ENCODE results near the gene ATP23.

ATP23 gene, protein sequence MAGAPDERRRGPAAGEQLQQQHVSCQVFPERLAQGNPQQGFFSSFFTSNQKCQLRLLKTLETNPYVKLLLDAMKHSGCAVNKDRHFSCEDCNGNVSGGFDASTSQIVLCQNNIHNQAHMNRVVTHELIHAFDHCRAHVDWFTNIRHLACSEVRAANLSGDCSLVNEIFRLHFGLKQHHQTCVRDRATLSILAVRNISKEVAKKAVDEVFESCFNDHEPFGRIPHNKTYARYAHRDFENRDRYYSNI

GRCh38 chr12:57941165-57941894 is at the start of gene ATP23:
Gene ATP23, plus strand, starts transcription at chr12:57941567. Its CDS starts 135 bp downstream, at chr12:57941702.
- peak; percentile 59 to 76 (median 73) for DNase-seq (ENCODE audit: low read depth in 4 of 4, low spot score in 1 of 4)

GRCh38 chr12:57892232-57892972 is 49.0 kb upstream of the ATP23 start:
- DNase-seq (ENCODE audit: low read depth in 4 of 4, low spot score in 1 of 4), result no peak

GRCh38 chr12:57893431-57894353 is 47.7 kb upstream of the ATP23 start:
- DNase-seq (ENCODE audit: low read depth in 4 of 4, low spot score in 1 of 4), result no peak

- DNase-seq (ENCODE audit: low read depth in 4 of 4, low spot score in 1 of 4), result no peak
These were observed 46.7 kb upstream of the ATP23 start for GRCh38 chr12:57894399-57895292.

GRCh38 chr12:57895389-57896114 is 45.8 kb upstream of the ATP23 start:
- DNase-seq (ENCODE audit: low read depth in 4 of 4, low spot score in 1 of 4), result no peak

DNA sequence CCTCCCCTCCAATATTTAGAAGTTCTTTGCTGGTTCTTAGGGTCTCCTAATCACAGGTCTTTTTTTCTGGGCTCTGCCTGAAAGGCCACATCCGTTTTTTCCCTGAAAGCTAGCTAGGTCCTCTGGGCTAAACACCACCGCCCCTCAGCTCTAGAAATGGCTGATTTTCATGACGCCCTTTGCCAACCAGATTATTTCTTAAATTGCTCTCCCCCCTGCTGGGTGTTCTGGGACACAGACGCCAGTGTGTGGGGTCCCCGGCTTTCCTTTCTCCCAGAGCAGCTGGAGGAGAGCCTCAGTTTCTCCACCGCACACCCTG is 45.3 kb upstream of the ATP23 start:
- no peak for DNase-seq (ENCODE audit: low read depth in 4 of 4, low spot score in 1 of 4)

DNA sequence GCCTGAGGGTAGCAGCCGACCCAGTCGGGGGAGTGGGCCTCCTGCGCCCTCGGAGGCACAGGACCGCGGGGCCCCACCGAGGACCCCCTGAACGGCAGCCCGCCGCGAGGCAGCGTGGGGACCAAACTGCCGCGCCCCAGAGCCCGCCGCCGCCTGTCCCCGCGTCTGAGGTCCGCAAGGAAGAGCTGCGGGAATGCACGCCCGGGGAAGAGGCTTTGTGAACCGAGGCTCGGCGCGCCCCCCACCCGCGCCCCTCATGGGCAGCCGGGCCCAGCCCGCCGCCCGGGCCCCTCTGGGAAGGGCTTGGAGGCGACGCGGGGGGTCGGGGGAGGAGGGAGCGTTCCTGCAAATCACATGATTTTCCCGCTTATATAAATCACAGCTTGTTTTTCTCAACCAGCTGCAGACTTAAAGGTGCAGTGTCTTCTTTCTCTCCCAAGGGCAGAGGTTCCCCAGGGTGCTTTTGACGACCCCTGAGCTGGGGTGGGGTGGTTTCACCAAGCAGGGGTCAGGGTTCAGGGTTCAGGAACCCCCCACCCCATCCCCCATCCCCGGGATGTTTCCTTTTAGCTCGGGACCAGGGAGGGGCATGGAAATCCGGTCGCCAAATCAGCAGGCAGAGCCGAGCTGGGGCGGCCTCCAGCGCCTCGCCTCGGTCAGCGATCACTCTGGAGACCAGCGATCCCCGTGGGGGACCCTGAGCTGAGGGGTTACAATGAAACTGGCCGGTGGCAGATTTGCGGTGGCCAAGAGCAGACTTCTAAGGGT is 44.7 kb upstream of the ATP23 start:
- no peak for DNase-seq (ENCODE audit: low read depth in 4 of 4, low spot score in 1 of 4)

GRCh38 chr12:57897286-57897974 is 43.9 kb upstream of the ATP23 start:
- no peak for DNase-seq (ENCODE audit: low read depth in 4 of 4, low spot score in 1 of 4)

- DNase-seq (ENCODE audit: low read depth in 4 of 4, low spot score in 1 of 4), result no peak
These were observed 42.9 kb upstream of the ATP23 start for GRCh38 chr12:57898308-57898970.

DNA sequence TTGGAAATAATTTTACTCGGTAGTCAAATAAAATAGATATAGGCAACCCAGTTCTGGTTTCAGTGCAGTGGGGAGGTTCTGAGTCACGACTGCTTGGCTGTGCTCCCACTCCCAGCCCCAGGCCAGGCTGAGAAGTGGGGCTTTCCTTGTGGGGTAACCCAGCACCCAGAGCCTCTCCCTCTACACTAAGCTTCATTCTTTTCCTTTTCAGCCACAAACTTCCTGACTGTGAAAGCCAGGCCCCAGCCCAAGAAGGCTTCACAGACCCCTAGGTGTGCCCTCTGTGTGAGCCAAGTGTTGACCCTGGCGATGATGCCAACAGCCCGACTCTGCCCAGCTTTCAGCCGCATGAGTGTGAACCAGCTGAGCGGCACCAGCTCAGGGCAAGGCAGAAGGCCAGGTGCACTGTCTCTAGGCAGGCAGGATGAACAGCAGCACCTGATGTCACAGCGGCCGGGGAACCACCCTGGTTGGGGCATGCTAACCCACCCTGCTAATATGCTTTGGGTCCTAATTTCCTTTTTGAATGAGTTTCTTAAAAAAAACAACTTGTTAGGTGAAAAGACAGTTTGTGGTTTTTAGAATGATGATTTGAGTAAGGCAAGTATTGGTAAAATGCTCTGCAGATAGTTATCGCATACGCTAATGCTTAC is 42.2 kb upstream of the ATP23 start:
- peak; percentile 33 to 74 (median 59) for DNase-seq (ENCODE audit: low read depth in 4 of 4, low spot score in 1 of 4)

DNA sequence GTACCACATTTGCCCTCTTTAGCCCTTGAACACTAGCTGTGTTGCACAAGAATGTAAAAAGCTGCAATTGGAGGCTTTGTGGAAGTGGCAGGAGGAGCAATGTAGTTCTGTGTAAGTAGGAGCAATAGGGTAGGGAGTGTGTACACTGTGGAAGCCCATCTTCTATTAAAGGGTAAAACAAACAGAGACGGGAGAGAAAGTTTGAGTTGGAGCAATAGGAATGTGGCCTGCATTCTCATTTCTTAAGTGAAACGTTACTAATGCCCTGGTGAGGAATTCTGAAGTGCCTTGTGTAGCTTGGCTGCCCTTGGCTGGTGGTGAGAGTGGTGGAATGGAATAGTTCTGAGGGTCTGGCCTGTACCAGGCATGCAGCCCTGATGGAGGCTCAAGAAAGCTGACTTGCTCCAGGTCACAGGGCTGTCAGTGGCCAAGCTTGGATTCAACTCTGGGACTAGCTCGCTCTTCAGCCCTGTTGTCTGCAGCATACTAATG is 38.8 kb upstream of the ATP23 start:
- DNase-seq (ENCODE audit: low read depth in 4 of 4, low spot score in 1 of 4), result no peak

DNA sequence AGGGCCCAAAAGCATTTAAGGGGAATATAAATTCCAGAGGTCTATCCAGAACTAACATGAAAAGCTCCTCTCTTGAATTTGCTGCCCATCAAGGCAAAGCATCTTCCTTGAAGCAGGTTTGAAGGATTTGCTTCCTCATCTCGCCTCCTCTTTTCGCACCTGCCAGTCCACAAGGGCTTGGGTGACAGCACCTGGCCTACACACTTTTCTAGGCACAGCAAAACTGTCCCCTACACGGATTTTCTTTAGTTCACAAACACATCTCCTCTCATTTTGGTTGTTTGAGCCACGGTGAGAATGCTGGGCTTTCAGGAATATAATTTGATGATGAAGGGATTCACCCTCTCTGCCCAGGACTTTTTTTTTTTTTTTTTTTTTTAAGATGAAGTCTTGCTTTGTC is 36.9 kb upstream of the ATP23 start:
- no peak for DNase-seq (ENCODE audit: low read depth in 4 of 4, low spot score in 1 of 4)

DNA sequence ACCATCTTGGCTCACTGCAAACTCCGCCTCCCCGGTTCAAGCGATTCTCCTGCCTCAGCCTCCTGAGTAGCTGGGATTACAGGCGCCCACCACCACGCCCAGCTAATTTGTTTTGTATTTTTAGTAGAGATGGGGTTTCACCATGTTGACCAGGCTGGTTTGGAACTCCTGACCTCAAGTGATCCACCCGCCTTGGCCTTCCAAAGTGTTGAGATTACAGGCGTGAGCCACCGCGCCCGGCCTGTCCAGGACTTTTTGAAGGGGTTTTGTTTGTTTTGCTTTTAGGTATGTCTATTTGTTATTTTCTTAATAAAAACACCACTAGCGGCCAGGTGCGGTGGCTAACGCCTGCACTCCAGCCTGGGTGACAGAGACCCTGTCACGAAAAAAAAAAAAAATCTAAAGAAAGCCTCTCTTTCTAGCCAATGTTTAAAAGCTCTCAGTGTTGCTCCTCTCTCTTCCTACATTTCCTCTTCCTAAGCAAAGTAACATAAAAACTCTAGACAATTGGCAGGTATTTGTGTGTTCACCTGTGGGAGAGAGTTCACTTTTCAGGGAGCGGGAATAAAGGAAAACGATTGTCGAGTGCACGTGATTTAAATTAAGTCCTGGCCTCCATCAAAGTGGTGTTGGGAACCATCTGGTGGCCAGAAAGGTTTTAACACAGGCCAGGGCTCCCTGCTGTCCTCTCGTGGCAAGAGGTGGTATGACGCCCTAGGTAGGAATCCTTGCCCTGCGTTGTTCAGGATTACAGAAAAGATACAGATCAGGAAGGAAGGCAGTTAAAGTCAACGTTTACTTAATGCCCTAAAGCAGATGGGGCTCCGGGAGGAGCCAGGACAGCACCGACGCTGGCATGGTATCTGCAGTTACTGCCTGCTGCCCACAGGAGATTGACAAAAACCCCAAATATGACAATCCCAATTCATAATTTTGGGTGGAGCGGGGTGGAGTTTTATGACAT is 36.2 kb upstream of the ATP23 start:
- peak; percentile 57 to 76 (median 74) for DNase-seq (ENCODE audit: low read depth in 4 of 4, low spot score in 1 of 4)

GRCh38 chr12:57905812-57906475 is 35.4 kb upstream of the ATP23 start:
- no peak for DNase-seq (ENCODE audit: low read depth in 4 of 4, low spot score in 1 of 4)

- no peak for DNase-seq (ENCODE audit: low read depth in 4 of 4, low spot score in 1 of 4)
These were observed 34.5 kb upstream of the ATP23 start for GRCh38 chr12:57906821-57907220.

Measured in stimulated activated CD4-positive, alpha-beta T cell treated with anti-CD3 and anti-CD28 coated beads, Interleukin-1b, Interleukin-23, amount 100 ng/mL, for 24 hours (primary cell).